ENCODE data around the gene DACH1. TPM values are rescaled to one million over a fixed set of nuclear protein-coding genes. Genes with fewer than 3 reads are reported as not detected.

Gene DACH1
- total RNA-seq, 1 donor from 2014 or later: not detected

GRCh38 chr13:71712988-71713653, 153.9 kb downstream of the DACH1 start:
- intact Hi-C loops (cut with micrococcal nuclease): no loop called here
- H3K4me3 Mint-ChIP-seq: no peak overlapping the region
- no peaks in the 10 kb centered on the region for H3K9me3 Mint-ChIP-seq
- H3K36me3 Mint-ChIP-seq (ENCODE audit: low read depth): no peaks in the 10 kb centered on the region
- H3K27me3 Mint-ChIP-seq: no peaks in the 10 kb centered on the region
- no peak overlapping the region for H3K27ac Mint-ChIP-seq
- no peaks in the 10 kb centered on the region for H3K4me1 Mint-ChIP-seq
- DNase-seq: no peak

GRCh38 chr13:71704656-71705055, 162.3 kb downstream of the DACH1 start:
- intact Hi-C loops (cut with micrococcal nuclease): no loop called here

GRCh38 chr13:71703138-71703537, 163.9 kb downstream of the DACH1 start:
- intact Hi-C loops (cut with micrococcal nuclease): no loop called here
- DNase-seq: no peak
- H3K27me3 Mint-ChIP-seq: no peaks in the 10 kb centered on the region
- no peaks in the 10 kb centered on the region for H3K36me3 Mint-ChIP-seq (ENCODE audit: low read depth)
- no peaks in the 10 kb centered on the region for H3K9me3 Mint-ChIP-seq
- H3K4me3 Mint-ChIP-seq: no peak overlapping the region
- H3K4me1 Mint-ChIP-seq: no peaks in the 10 kb centered on the region
- H3K27ac Mint-ChIP-seq: no peak overlapping the region

More at GRCh38 chr13:71704656-71705055, 162.3 kb downstream of the DACH1 start:
- no peak for DNase-seq
- Mint-ChIP-seq H3K27ac (no peak overlapping the region), H3K4me1 (no peaks in the 10 kb centered on the region), H3K27me3 (no peaks in the 10 kb centered on the region), H3K4me3 (no peak overlapping the region), H3K36me3 (ENCODE audit: low read depth) (no peaks in the 10 kb centered on the region), H3K9me3 (no peaks in the 10 kb centered on the region)

- intact Hi-C loops (cut with micrococcal nuclease): no loop called here
- H3K27me3 Mint-ChIP-seq: no peaks in the 10 kb centered on the region
- H3K4me3 Mint-ChIP-seq: no peak overlapping the region
- no peaks in the 10 kb centered on the region for H3K4me1 Mint-ChIP-seq
- no peaks in the 10 kb centered on the region for H3K36me3 Mint-ChIP-seq (ENCODE audit: low read depth)
- H3K9me3 Mint-ChIP-seq: no peaks in the 10 kb centered on the region
- no peak for DNase-seq
- no peak overlapping the region for H3K27ac Mint-ChIP-seq
Measured at GRCh38 chr13:71702253-71702652, 164.8 kb downstream of the DACH1 start.

- H3K9me3 Mint-ChIP-seq: no peaks in the 10 kb centered on the region
- no peak overlapping the region for H3K4me3 Mint-ChIP-seq
- intact Hi-C loops (cut with micrococcal nuclease): no loop called here
- no peak overlapping the region for H3K27ac Mint-ChIP-seq
- H3K27me3 Mint-ChIP-seq: no peaks in the 10 kb centered on the region
- no peaks in the 10 kb centered on the region for H3K36me3 Mint-ChIP-seq (ENCODE audit: low read depth)
- H3K4me1 Mint-ChIP-seq: no peaks in the 10 kb centered on the region
- DNase-seq: no peak
Measured at GRCh38 chr13:71701741-71702140, 165.3 kb downstream of the DACH1 start.

- intact Hi-C loops (cut with micrococcal nuclease): no loop called here
- Mint-ChIP-seq H3K4me1 (no peaks in the 10 kb centered on the region), H3K9me3 (no peaks in the 10 kb centered on the region), H3K4me3 (no peak overlapping the region), H3K27me3 (no peaks in the 10 kb centered on the region), H3K36me3 (ENCODE audit: low read depth) (no peaks in the 10 kb centered on the region), H3K27ac (no peak overlapping the region)
- DNase-seq: no peak
Measured at GRCh38 chr13:71699342-71699741, 167.7 kb downstream of the DACH1 start.

GRCh38 chr13:71695662-71696061, 171.3 kb downstream of the DACH1 start:
- no peak overlapping the region for H3K4me3 Mint-ChIP-seq
- H3K27me3 Mint-ChIP-seq: no peaks in the 10 kb centered on the region
- DNase-seq: no peak
- no peak overlapping the region for H3K27ac Mint-ChIP-seq
- H3K4me1 Mint-ChIP-seq: no peaks in the 10 kb centered on the region
- no peaks in the 10 kb centered on the region for H3K36me3 Mint-ChIP-seq (ENCODE audit: low read depth)
- no peaks in the 10 kb centered on the region for H3K9me3 Mint-ChIP-seq
- intact Hi-C loops (cut with micrococcal nuclease): no loop called here

- intact Hi-C loops (cut with micrococcal nuclease): no loop called here
- Mint-ChIP-seq H3K9me3 (no peaks in the 10 kb centered on the region), H3K27ac (no peak overlapping the region), H3K4me3 (no peak overlapping the region), H3K27me3 (no peaks in the 10 kb centered on the region), H3K36me3 (ENCODE audit: low read depth) (no peaks in the 10 kb centered on the region), H3K4me1 (no peaks in the 10 kb centered on the region)
- DNase-seq: no peak
Measured at GRCh38 chr13:71685072-71685471, 181.9 kb downstream of the DACH1 start.

- H3K9me3 Mint-ChIP-seq: no peaks in the 10 kb centered on the region
- DNase-seq: no peak
- H3K27me3 Mint-ChIP-seq: no peaks in the 10 kb centered on the region
- H3K4me1 Mint-ChIP-seq: no peaks in the 10 kb centered on the region
- H3K36me3 Mint-ChIP-seq (ENCODE audit: low read depth): no peaks in the 10 kb centered on the region
- no peak overlapping the region for H3K4me3 Mint-ChIP-seq
- intact Hi-C loops (cut with micrococcal nuclease): no loop called here
- no peak overlapping the region for H3K27ac Mint-ChIP-seq
Measured at GRCh38 chr13:71681901-71682613, 184.9 kb downstream of the DACH1 start.

GRCh38 chr13:71677124-71677523, 189.9 kb downstream of the DACH1 start:
- no peak for DNase-seq
- intact Hi-C loops (cut with micrococcal nuclease): no loop called here
- no peaks in the 10 kb centered on the region for H3K27me3 Mint-ChIP-seq
- H3K4me3 Mint-ChIP-seq: no peak overlapping the region
- no peaks in the 10 kb centered on the region for H3K9me3 Mint-ChIP-seq
- H3K36me3 Mint-ChIP-seq (ENCODE audit: low read depth): no peaks in the 10 kb centered on the region
- H3K4me1 Mint-ChIP-seq: no peaks in the 10 kb centered on the region
- H3K27ac Mint-ChIP-seq: no peak overlapping the region

GRCh38 chr13:71672512-71672911, 194.5 kb downstream of the DACH1 start:
- no peak overlapping the region for H3K27ac Mint-ChIP-seq
- H3K36me3 Mint-ChIP-seq (ENCODE audit: low read depth): no peaks in the 10 kb centered on the region
- no peaks in the 10 kb centered on the region for H3K27me3 Mint-ChIP-seq
- no peaks in the 10 kb centered on the region for H3K9me3 Mint-ChIP-seq
- intact Hi-C loops (cut with micrococcal nuclease): no loop called here
- no peak for DNase-seq
- H3K4me1 Mint-ChIP-seq: no peaks in the 10 kb centered on the region
- H3K4me3 Mint-ChIP-seq: no peak overlapping the region

GRCh38 chr13:71663431-71663830, 203.6 kb downstream of the DACH1 start:
- Mint-ChIP-seq H3K4me1 (no peaks in the 10 kb centered on the region), H3K9me3 (no peaks in the 10 kb centered on the region), H3K4me3 (no peak overlapping the region), H3K27ac (no peak overlapping the region), H3K36me3 (ENCODE audit: low read depth) (no peaks in the 10 kb centered on the region), H3K27me3 (no peaks in the 10 kb centered on the region)
- no peak for DNase-seq
- intact Hi-C loops (cut with micrococcal nuclease): no loop called here

- intact Hi-C loops (cut with micrococcal nuclease): no loop called here
- H3K27me3 Mint-ChIP-seq: no peaks in the 10 kb centered on the region
- H3K36me3 Mint-ChIP-seq (ENCODE audit: low read depth): no peaks in the 10 kb centered on the region
- no peak overlapping the region for H3K4me3 Mint-ChIP-seq
- no peaks in the 10 kb centered on the region for H3K9me3 Mint-ChIP-seq
- no peak for DNase-seq
- no peaks in the 10 kb centered on the region for H3K4me1 Mint-ChIP-seq
- no peak overlapping the region for H3K27ac Mint-ChIP-seq
Measured at GRCh38 chr13:71661921-71662320, 205.1 kb downstream of the DACH1 start.

GRCh38 chr13:71659404-71659803, 207.6 kb downstream of the DACH1 start:
- Mint-ChIP-seq H3K27ac (no peak overlapping the region), H3K9me3 (no peaks in the 10 kb centered on the region), H3K27me3 (no peaks in the 10 kb centered on the region), H3K4me1 (no peaks in the 10 kb centered on the region), H3K4me3 (no peak overlapping the region), H3K36me3 (ENCODE audit: low read depth) (no peaks in the 10 kb centered on the region)
- no peak for DNase-seq
- intact Hi-C loops (cut with micrococcal nuclease): no loop called here

GRCh38 chr13:71645467-71645866, 221.5 kb downstream of the DACH1 start:
- H3K27me3 Mint-ChIP-seq: no peaks in the 10 kb centered on the region
- intact Hi-C loops (cut with micrococcal nuclease): no loop called here
- H3K27ac Mint-ChIP-seq: no peak overlapping the region
- H3K36me3 Mint-ChIP-seq (ENCODE audit: low read depth): no peaks in the 10 kb centered on the region
- DNase-seq: no peak
- no peak overlapping the region for H3K4me3 Mint-ChIP-seq
- H3K9me3 Mint-ChIP-seq: no peaks in the 10 kb centered on the region
- no peaks in the 10 kb centered on the region for H3K4me1 Mint-ChIP-seq

Measured in activated CD4-positive, alpha-beta T cell treated with anti-CD3 and anti-CD28 coated beads, Interleukin-2, amount 10 ng/mL, durations not matched to agents 24 days and 14 days (primary cell).